ENCODE data around the gene CEP78.

DNA sequence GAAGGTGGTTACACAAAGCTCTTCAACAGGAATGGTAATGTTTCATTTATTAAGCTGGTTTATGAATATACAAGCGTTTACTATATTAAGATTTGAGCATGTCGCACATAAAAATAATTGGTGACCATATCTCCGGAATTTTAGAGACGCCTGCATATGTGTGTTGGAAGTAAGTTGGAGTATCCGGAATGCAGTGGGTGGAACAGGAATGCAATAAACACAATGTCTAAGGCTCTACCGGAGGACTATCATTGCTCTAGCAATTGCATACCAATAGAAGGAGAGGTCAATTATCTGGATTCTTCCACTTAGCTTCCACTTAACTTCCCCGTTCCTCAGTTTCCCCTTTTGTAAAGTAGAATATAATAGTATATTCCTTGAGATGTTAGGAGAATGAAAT, 1.1 kb upstream of the CEP78 start:
- TF ChIP-seq, protein P1, sequence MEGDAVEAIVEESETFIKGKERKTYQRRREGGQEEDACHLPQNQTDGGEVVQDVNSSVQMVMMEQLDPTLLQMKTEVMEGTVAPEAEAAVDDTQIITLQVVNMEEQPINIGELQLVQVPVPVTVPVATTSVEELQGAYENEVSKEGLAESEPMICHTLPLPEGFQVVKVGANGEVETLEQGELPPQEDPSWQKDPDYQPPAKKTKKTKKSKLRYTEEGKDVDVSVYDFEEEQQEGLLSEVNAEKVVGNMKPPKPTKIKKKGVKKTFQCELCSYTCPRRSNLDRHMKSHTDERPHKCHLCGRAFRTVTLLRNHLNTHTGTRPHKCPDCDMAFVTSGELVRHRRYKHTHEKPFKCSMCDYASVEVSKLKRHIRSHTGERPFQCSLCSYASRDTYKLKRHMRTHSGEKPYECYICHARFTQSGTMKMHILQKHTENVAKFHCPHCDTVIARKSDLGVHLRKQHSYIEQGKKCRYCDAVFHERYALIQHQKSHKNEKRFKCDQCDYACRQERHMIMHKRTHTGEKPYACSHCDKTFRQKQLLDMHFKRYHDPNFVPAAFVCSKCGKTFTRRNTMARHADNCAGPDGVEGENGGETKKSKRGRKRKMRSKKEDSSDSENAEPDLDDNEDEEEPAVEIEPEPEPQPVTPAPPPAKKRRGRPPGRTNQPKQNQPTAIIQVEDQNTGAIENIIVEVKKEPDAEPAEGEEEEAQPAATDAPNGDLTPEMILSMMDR (IDR thresholded peaks at IDR 0.05) = no peak
- TF ChIP-seq POLR2A (IDR thresholded peaks at IDR 0.05) = no peak

Measured in right lobe of liver (tissue), 4 donors.